ENCODE measurements around the gene ARNT2.

The ARNT2 gene

GRCh38 chr15:80468796-80469195 is 64.6 kb downstream of the ARNT2 start:
- no peak overlapping the region for H3K18ac ChIP-seq (ENCODE audit: low read length)
- H3K56ac ChIP-seq (ENCODE audit: low read length), result no peak overlapping the region
- no CpG with 5 or more reads among the region's 5 CpGs for WGBS (ENCODE audit: extremely low coverage, insufficient coverage, low lambda C conversion rate)
- H2BK120ac ChIP-seq (ENCODE audit: low read depth, low read length), result no peak overlapping the region
- no peak overlapping the region for H4K5ac ChIP-seq (ENCODE audit: low read length)
- peaks cover 11% of the 10 kb centered on the region for H3K4me1 ChIP-seq (ENCODE audit: control insufficient read depth, low read depth, low read length)
- no peak overlapping the region for H2BK5ac ChIP-seq (ENCODE audit: low read length)
- no peak for DNase-seq
- no peak overlapping the region for H3K4me3 ChIP-seq (ENCODE audit: low read length)
- no peak overlapping the region for H3K4ac ChIP-seq (ENCODE audit: low read depth, low read length)
- H3K9ac ChIP-seq (ENCODE audit: low read length), result no peak overlapping the region
- H3K36me3 ChIP-seq (ENCODE audit: control insufficient read depth, insufficient read depth, low read length), result no peaks in the 10 kb centered on the region
- no peaks in the 10 kb centered on the region for H3K79me2 ChIP-seq (ENCODE audit: control insufficient read depth, insufficient read depth, low read length)
- no peak overlapping the region for H3K23ac ChIP-seq (ENCODE audit: low read length)
- H2AK5ac ChIP-seq (ENCODE audit: low read length), result no peak overlapping the region
- H3K27ac ChIP-seq (ENCODE audit: low read depth, low read length), result no peak overlapping the region
- no peak overlapping the region for H2BK15ac ChIP-seq (replicated peaks; ENCODE audit: low read depth)
- no peaks in the 10 kb centered on the region for H3K27me3 ChIP-seq (ENCODE audit: insufficient read depth, low read length, poor library complexity)
- no peaks in the 10 kb centered on the region for H3K79me1 ChIP-seq (ENCODE audit: low read length)
- H4K8ac ChIP-seq (ENCODE audit: low read depth, low read length), result no peak overlapping the region
- H3K4me2 ChIP-seq (ENCODE audit: low read length), result no peak overlapping the region

- Histone ChIP-seq H3K18ac (ENCODE audit: low read length) (no peak overlapping the region), H2BK15ac (replicated peaks; ENCODE audit: low read depth) (no peak overlapping the region), H3K79me1 (ENCODE audit: low read length) (no peaks in the 10 kb centered on the region), H3K4ac (ENCODE audit: low read depth, low read length) (no peak overlapping the region), H3K4me2 (ENCODE audit: low read length) (no peak overlapping the region), H3K4me3 (ENCODE audit: low read length) (no peak overlapping the region), H3K27me3 (ENCODE audit: insufficient read depth, low read length, poor library complexity) (no peaks in the 10 kb centered on the region), H2BK5ac (ENCODE audit: low read length) (no peak overlapping the region), H3K4me1 (ENCODE audit: control insufficient read depth, low read depth, low read length) (peaks cover 11% of the 10 kb centered on the region), H3K36me3 (ENCODE audit: control insufficient read depth, insufficient read depth, low read length) (no peaks in the 10 kb centered on the region), H3K27ac (ENCODE audit: low read depth, low read length) (no peak overlapping the region), H4K5ac (ENCODE audit: low read length) (no peak overlapping the region), H3K56ac (ENCODE audit: low read length) (no peak overlapping the region), H3K9ac (ENCODE audit: low read length) (no peak overlapping the region), H2AK5ac (ENCODE audit: low read length) (no peak overlapping the region), H3K23ac (ENCODE audit: low read length) (no peak overlapping the region), H3K79me2 (ENCODE audit: control insufficient read depth, insufficient read depth, low read length) (no peaks in the 10 kb centered on the region), H4K8ac (ENCODE audit: low read depth, low read length) (no peak overlapping the region), H2BK120ac (ENCODE audit: low read depth, low read length) (no peak overlapping the region)
- no CpG with 5 or more reads among the region's 3 CpGs for WGBS (ENCODE audit: extremely low coverage, insufficient coverage, low lambda C conversion rate)
- no peak for DNase-seq
These were observed 67.7 kb downstream of the ARNT2 start for GRCh38 chr15:80471881-80472280.

GRCh38 chr15:80473286-80474223 is 69.4 kb downstream of the ARNT2 start:
- no peak overlapping the region for H3K4me2 ChIP-seq (ENCODE audit: low read length)
- H3K23ac ChIP-seq (ENCODE audit: low read length), result no peak overlapping the region
- H3K4me1 ChIP-seq (ENCODE audit: control insufficient read depth, low read depth, low read length), result peaks cover 7% of the 10 kb centered on the region
- H2AK5ac ChIP-seq (ENCODE audit: low read length), result no peak overlapping the region
- no peak overlapping the region for H3K27ac ChIP-seq (ENCODE audit: low read depth, low read length)
- no CpG with 5 or more reads among the region's 8 CpGs for WGBS (ENCODE audit: extremely low coverage, insufficient coverage, low lambda C conversion rate)
- H4K8ac ChIP-seq (ENCODE audit: low read depth, low read length), result no peak overlapping the region
- no peak for DNase-seq
- no peak overlapping the region for H2BK120ac ChIP-seq (ENCODE audit: low read depth, low read length)
- H3K36me3 ChIP-seq (ENCODE audit: control insufficient read depth, insufficient read depth, low read length), result no peaks in the 10 kb centered on the region
- no peak overlapping the region for H3K4me3 ChIP-seq (ENCODE audit: low read length)
- no peaks in the 10 kb centered on the region for H3K79me2 ChIP-seq (ENCODE audit: control insufficient read depth, insufficient read depth, low read length)
- no peak overlapping the region for H3K9ac ChIP-seq (ENCODE audit: low read length)
- no peak overlapping the region for H2BK5ac ChIP-seq (ENCODE audit: low read length)
- H3K27me3 ChIP-seq (ENCODE audit: insufficient read depth, low read length, poor library complexity), result no peaks in the 10 kb centered on the region
- no peaks in the 10 kb centered on the region for H3K79me1 ChIP-seq (ENCODE audit: low read length)
- no peak overlapping the region for H3K4ac ChIP-seq (ENCODE audit: low read depth, low read length)
- no peak overlapping the region for H2BK15ac ChIP-seq (replicated peaks; ENCODE audit: low read depth)
- no peak overlapping the region for H3K18ac ChIP-seq (ENCODE audit: low read length)
- H4K5ac ChIP-seq (ENCODE audit: low read length), result no peak overlapping the region
- H3K56ac ChIP-seq (ENCODE audit: low read length), result no peak overlapping the region

GRCh38 chr15:80474224-80475215 is 70.3 kb downstream of the ARNT2 start:
- Histone ChIP-seq H4K5ac (ENCODE audit: low read length) (no peak overlapping the region), H3K9ac (ENCODE audit: low read length) (no peak overlapping the region), H3K18ac (ENCODE audit: low read length) (no peak overlapping the region), H2BK5ac (ENCODE audit: low read length) (no peak overlapping the region), H3K4me3 (ENCODE audit: low read length) (no peak overlapping the region), H3K79me2 (ENCODE audit: control insufficient read depth, insufficient read depth, low read length) (no peaks in the 10 kb centered on the region), H3K27ac (ENCODE audit: low read depth, low read length) (no peak overlapping the region), H3K79me1 (ENCODE audit: low read length) (no peaks in the 10 kb centered on the region), H3K23ac (ENCODE audit: low read length) (no peak overlapping the region), H3K4me1 (ENCODE audit: control insufficient read depth, low read depth, low read length) (peaks cover 7% of the 10 kb centered on the region), H4K8ac (ENCODE audit: low read depth, low read length) (no peak overlapping the region), H2AK5ac (ENCODE audit: low read length) (no peak overlapping the region), H3K4ac (ENCODE audit: low read depth, low read length) (no peak overlapping the region), H3K36me3 (ENCODE audit: control insufficient read depth, insufficient read depth, low read length) (no peaks in the 10 kb centered on the region), H3K27me3 (ENCODE audit: insufficient read depth, low read length, poor library complexity) (no peaks in the 10 kb centered on the region), H3K56ac (ENCODE audit: low read length) (no peak overlapping the region), H2BK15ac (replicated peaks; ENCODE audit: low read depth) (no peak overlapping the region), H3K4me2 (ENCODE audit: low read length) (no peak overlapping the region), H2BK120ac (ENCODE audit: low read depth, low read length) (no peak overlapping the region)
- no peak for DNase-seq
- no CpG with 5 or more reads among the region's 9 CpGs for WGBS (ENCODE audit: extremely low coverage, insufficient coverage, low lambda C conversion rate)

GRCh38 chr15:80475572-80475971 is 71.4 kb downstream of the ARNT2 start:
- no peaks in the 10 kb centered on the region for H3K79me1 ChIP-seq (ENCODE audit: low read length)
- no peak overlapping the region for H4K5ac ChIP-seq (ENCODE audit: low read length)
- no peak overlapping the region for H2BK120ac ChIP-seq (ENCODE audit: low read depth, low read length)
- no peak overlapping the region for H4K8ac ChIP-seq (ENCODE audit: low read depth, low read length)
- H3K27ac ChIP-seq (ENCODE audit: low read depth, low read length), result no peak overlapping the region
- H3K36me3 ChIP-seq (ENCODE audit: control insufficient read depth, insufficient read depth, low read length), result no peaks in the 10 kb centered on the region
- no peaks in the 10 kb centered on the region for H3K79me2 ChIP-seq (ENCODE audit: control insufficient read depth, insufficient read depth, low read length)
- H3K9ac ChIP-seq (ENCODE audit: low read length), result no peak overlapping the region
- DNase-seq, result no peak
- no peak overlapping the region for H3K4me3 ChIP-seq (ENCODE audit: low read length)
- H3K4me2 ChIP-seq (ENCODE audit: low read length), result no peak overlapping the region
- no peaks in the 10 kb centered on the region for H3K27me3 ChIP-seq (ENCODE audit: insufficient read depth, low read length, poor library complexity)
- no peak overlapping the region for H2BK15ac ChIP-seq (replicated peaks; ENCODE audit: low read depth)
- H3K18ac ChIP-seq (ENCODE audit: low read length), result no peak overlapping the region
- H2BK5ac ChIP-seq (ENCODE audit: low read length), result no peak overlapping the region
- H2AK5ac ChIP-seq (ENCODE audit: low read length), result no peak overlapping the region
- H3K23ac ChIP-seq (ENCODE audit: low read length), result no peak overlapping the region
- H3K56ac ChIP-seq (ENCODE audit: low read length), result no peak overlapping the region
- WGBS (ENCODE audit: extremely low coverage, insufficient coverage, low lambda C conversion rate), result 100% methylated on average over 1 of the region's 2 CpGs
- no peak overlapping the region for H3K4ac ChIP-seq (ENCODE audit: low read depth, low read length)
- peaks cover 9% of the 10 kb centered on the region for H3K4me1 ChIP-seq (ENCODE audit: control insufficient read depth, low read depth, low read length)
